ENCODE measurements around the gene CD68. TPM values are rescaled to one million over a fixed set of nuclear protein-coding genes. Genes with fewer than 3 reads are reported as not detected.
A peak's percentile ranks its signal among the peaks of the same experiment; 100 is the strongest.

The CD68 gene
- total RNA-seq, 4 donors from 2014 or later = 13.6 to 52.0 (median 21.5) TPM

DNA sequence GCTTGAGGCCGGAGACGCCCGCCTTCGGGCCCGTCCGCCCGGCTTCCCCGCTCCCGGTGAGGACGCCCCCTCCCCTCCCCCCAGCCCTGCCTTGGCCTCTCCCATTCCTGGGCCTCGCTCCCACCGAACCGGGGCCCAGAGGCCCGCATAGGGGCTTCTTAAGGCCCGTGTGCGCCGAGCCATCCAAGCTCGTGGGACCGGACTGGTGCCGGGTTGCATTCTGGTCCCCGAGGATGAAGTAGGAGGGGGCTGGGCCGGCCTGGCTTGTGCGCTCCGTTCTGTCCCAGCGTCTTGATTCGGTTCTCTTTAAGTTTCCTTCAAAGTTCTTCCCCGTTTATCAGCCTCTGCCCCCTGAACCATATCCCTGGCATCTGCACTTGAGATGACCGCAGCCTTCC, 17.2 kb upstream of the CD68 start:
- peaks cover 22 to 36% of the 10 kb centered on the region in 2 donors for H3K36me3 ChIP-seq
- intact Hi-C loops (cut with DNase I) = loop anchor here (5.0 kb wide), 2 partner anchors 125 to 205 kb away; partner anchors contain the start of genes FGF11, TMEM102 and TMEM95
- H3K4me3 ChIP-seq (replicated peaks in 1 of 3) = peak overlapping the region; percentile 79 to 91 (median 90)
- DNase-seq = no peak
- H3K9me3 ChIP-seq = no peaks in the 10 kb centered on the region
- no peak for TF ChIP-seq POLR2A (IDR thresholded peaks at IDR 0.05)
- TF ChIP-seq, protein P1, sequence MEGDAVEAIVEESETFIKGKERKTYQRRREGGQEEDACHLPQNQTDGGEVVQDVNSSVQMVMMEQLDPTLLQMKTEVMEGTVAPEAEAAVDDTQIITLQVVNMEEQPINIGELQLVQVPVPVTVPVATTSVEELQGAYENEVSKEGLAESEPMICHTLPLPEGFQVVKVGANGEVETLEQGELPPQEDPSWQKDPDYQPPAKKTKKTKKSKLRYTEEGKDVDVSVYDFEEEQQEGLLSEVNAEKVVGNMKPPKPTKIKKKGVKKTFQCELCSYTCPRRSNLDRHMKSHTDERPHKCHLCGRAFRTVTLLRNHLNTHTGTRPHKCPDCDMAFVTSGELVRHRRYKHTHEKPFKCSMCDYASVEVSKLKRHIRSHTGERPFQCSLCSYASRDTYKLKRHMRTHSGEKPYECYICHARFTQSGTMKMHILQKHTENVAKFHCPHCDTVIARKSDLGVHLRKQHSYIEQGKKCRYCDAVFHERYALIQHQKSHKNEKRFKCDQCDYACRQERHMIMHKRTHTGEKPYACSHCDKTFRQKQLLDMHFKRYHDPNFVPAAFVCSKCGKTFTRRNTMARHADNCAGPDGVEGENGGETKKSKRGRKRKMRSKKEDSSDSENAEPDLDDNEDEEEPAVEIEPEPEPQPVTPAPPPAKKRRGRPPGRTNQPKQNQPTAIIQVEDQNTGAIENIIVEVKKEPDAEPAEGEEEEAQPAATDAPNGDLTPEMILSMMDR (IDR thresholded peaks at IDR 0.05) = no peak
- WGBS, 2 donors = 0 to 1% methylated on average over 6 to 21 of the region's 28 CpGs
- no peaks in the 10 kb centered on the region for H3K27me3 ChIP-seq
- H3K27ac ChIP-seq = peak overlapping the region; percentile 74 to 98 (median 79)
- peaks cover 40 to 57% of the 10 kb centered on the region in 2 donors for H3K4me1 ChIP-seq

DNA sequence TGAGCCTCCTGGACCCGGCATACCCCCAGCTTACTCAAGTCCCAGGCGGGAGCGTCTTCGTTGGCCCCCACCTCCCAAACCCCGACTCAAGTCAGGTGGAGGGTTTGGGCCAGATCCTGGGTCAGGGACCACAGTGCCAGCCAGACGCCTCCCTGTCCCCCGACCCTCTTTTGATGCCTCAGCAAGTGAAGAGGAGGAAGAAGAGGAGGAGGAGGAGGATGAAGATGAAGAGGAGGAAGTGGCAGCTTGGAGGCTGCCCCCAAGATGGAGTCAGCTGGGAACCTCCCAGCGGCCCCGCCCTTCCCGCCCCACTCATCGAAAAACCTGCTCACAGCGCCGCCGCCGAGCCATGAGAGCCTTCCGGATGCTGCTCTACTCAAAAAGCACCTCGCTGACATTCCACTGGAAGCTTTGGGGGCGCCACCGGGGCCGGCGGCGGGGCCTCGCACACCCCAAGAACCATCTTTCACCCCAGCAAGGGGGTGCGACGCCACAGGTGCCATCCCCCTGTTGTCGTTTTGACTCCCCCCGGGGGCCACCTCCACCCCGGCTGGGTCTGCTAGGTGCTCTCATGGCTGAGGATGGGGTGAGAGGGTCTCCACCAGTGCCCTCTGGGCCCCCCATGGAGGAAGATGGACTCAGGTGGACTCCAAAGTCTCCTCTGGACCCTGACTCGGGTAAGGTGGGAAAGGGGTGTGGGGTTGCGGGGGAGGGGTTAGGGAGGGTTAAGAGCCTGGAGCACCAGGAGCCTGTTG, 16.1 kb upstream of the CD68 start:
- TF ChIP-seq, protein P1 (IDR thresholded peaks at IDR 0.05) = no peak
- TF ChIP-seq POLR2A (IDR thresholded peaks at IDR 0.05) = no peak
- Histone ChIP-seq H3K36me3 (peaks cover 22 to 40% of the 10 kb centered on the region in 2 donors), H3K4me1 (peaks cover 33 to 47% of the 10 kb centered on the region in 2 donors), H3K4me3 (replicated peaks in 1 of 3) (no peak overlapping the region), H3K27me3 (no peaks in the 10 kb centered on the region), H3K9me3 (no peaks in the 10 kb centered on the region), H3K27ac (no peak overlapping the region)
- WGBS, 2 donors = 86% methylated on average over 25 to 29 of the region's 30 CpGs
- intact Hi-C loops (cut with DNase I) = loop anchor here (5.0 kb wide), 2 partner anchors 126 to 206 kb away; partner anchors contain the start of genes FGF11, TMEM102 and TMEM95
- DNase-seq = no peak

DNA sequence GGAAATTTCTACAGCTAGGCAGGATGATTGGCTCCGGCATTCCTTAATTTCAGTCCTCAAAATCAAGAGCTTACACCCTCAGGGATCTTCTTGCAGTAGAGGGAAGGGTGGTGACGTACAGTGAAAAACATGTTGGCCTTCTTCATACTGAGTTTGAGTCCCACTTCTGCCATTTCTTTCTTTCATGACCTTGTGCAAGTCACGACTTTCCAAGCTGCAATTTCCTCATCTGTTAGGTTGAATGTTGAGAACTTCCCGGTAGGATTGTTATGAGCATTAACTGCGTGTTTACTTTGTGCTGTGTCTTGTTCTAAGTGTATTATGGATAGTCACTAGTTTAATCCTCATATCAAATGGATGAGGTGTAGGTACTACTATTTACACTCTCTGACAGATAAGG, 9.9 kb upstream of the CD68 start:
- Histone ChIP-seq H3K27me3 (no peaks in the 10 kb centered on the region), H3K36me3 (peaks cover 37 to 47% of the 10 kb centered on the region in 2 donors), H3K9me3 (no peaks in the 10 kb centered on the region), H3K4me3 (replicated peaks in 1 of 3) (no peak overlapping the region), H3K4me1 (peaks cover 13% of the 10 kb centered on the region in 2 donors), H3K27ac (no peak overlapping the region)
- TF ChIP-seq POLR2A (IDR thresholded peaks at IDR 0.05) = no peak
- intact Hi-C loops (cut with DNase I) = no loop called here
- no peak for DNase-seq
- WGBS, 2 donors = 89% methylated on average over 5 of the region's 5 CpGs

DNA sequence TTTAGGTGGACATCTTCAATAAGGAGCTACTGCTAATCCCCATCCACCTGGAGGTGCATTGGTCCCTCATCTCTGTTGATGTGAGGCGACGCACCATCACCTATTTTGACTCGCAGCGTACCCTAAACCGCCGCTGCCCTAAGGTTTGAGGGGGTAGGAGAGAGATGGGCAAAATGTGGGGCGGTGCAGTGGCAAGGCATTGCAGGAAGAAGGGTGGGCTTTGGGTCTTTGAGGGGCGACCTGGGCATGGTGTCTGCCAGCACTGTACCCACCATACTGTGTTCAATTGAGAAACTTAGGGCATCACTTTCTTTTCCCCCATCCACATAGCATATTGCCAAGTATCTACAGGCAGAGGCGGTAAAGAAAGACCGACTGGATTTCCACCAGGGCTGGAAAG, 9.1 kb upstream of the CD68 start:
- DNase-seq = no peak
- Histone ChIP-seq H3K36me3 (peaks cover 42 to 47% of the 10 kb centered on the region in 2 donors), H3K4me3 (replicated peaks in 1 of 3) (no peak overlapping the region), H3K4me1 (peaks cover 16 to 21% of the 10 kb centered on the region in 2 donors), H3K27me3 (no peaks in the 10 kb centered on the region), H3K9me3 (no peaks in the 10 kb centered on the region), H3K27ac (no peak overlapping the region)
- intact Hi-C loops (cut with DNase I) = loop anchor here (5.0 kb wide), 1 partner anchor 117 kb away; the partner anchor contains the start of genes TP53 and WRAP53
- TF ChIP-seq, protein P1 (IDR thresholded peaks at IDR 0.05) = no peak
- no peak for TF ChIP-seq POLR2A (IDR thresholded peaks at IDR 0.05)
- 95 to 97% methylated on average over 10 of the region's 10 CpGs for WGBS, 2 donors

DNA sequence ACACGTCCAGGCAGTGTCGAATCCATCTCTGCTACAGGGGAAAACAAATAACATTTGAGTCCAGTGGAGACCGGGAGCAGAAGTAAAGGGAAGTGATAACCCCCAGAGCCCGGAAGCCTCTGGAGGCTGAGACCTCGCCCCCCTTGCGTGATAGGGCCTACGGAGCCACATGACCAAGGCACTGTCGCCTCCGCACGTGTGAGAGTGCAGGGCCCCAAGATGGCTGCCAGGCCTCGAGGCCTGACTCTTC, 7.2 kb upstream of the CD68 start:
- H3K27me3 ChIP-seq = no peaks in the 10 kb centered on the region
- H3K4me3 ChIP-seq (replicated peaks in 1 of 3) = peak overlapping the region in 2 of 3 donors; percentile 9 to 18
- H3K9me3 ChIP-seq = no peaks in the 10 kb centered on the region
- H3K27ac ChIP-seq = peak overlapping the region; percentile 69 to 85 (median 78)
- H3K36me3 ChIP-seq = peaks cover 44 to 50% of the 10 kb centered on the region in 2 donors
- TF ChIP-seq POLR2A (IDR thresholded peaks at IDR 0.05) = no peak
- TF ChIP-seq, protein P1 (IDR thresholded peaks at IDR 0.05) = no peak
- 0 to 1% methylated on average over 10 to 11 of the region's 11 CpGs for WGBS, 2 donors
- peak in 1 of 2 donors; percentile 99 for DNase-seq
- H3K4me1 ChIP-seq = peaks cover 16 to 26% of the 10 kb centered on the region in 2 donors
- intact Hi-C loops (cut with DNase I) = loop anchor here (5.0 kb wide), 1 partner anchor 115 kb away; the partner anchor contains the start of genes TP53 and WRAP53
